VCaP (cell line): ENCODE results near the gene RAB8B.

ENCODE experiments used
- H3K27ac ChIP-seq: fragments of 450-650 bp; 2 replicates; pipeline ENCODE4 v1.5.1; 2017
- CTCF ChIP-seq: fragments of 450-650 bp; conservative IDR thresholded peaks from 2 replicates; pipeline ENCODE4 v1.5.1; 2017; ENCODE audit warnings: mild to moderate bottlenecking, moderate library complexity

RAB8B gene

GRCh38 chr15:63198371-63199250 is 9.2 kb downstream of the RAB8B start:
- no peak for TF ChIP-seq CTCF
- peak overlapping the region; percentile 89 for H3K27ac ChIP-seq

- TF ChIP-seq CTCF, result no peak
- H3K27ac ChIP-seq, result no peak overlapping the region; the same call in 1 of the 2 replicates
Observed at GRCh38 chr15:63200464-63201249, 11.3 kb downstream of the RAB8B start.

GRCh38 chr15:63202861-63203260 is 13.5 kb downstream of the RAB8B start:
- TF ChIP-seq CTCF, result no peak
- peak overlapping the region; percentile 51 for H3K27ac ChIP-seq

- no peak for TF ChIP-seq CTCF
- H3K27ac ChIP-seq, result peak overlapping the region; percentile 51
Observed at GRCh38 chr15:63203451-63204090, 14.2 kb downstream of the RAB8B start.

- TF ChIP-seq CTCF, result no peak
- H3K27ac ChIP-seq, result no peak overlapping the region
Observed at GRCh38 chr15:63206079-63206478, 16.7 kb downstream of the RAB8B start.

- peak overlapping the region; percentile 99; the same call in 1 of the 2 replicates for H3K27ac ChIP-seq
Observed at GRCh38 chr15:63208824-63209223, 19.4 kb downstream of the RAB8B start.

- no peak for TF ChIP-seq CTCF
- peak overlapping the region; percentile 99 for H3K27ac ChIP-seq
Observed at GRCh38 chr15:63210151-63211091, 21.0 kb downstream of the RAB8B start.
